ENCODE measurements around the gene PQBP1.
A peak's percentile ranks its signal among the peaks of the same experiment; 100 is the strongest.
"Not testable (repeated sequence)": the region's sequence is repeated elsewhere in the genome, so short reads cannot be mapped to it uniquely, and the experiment has no call there.

PQBP1 gene, protein sequence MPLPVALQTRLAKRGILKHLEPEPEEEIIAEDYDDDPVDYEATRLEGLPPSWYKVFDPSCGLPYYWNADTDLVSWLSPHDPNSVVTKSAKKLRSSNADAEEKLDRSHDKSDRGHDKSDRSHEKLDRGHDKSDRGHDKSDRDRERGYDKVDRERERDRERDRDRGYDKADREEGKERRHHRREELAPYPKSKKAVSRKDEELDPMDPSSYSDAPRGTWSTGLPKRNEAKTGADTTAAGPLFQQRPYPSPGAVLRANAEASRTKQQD
- long read RNA-seq, transcript PQBP1-207 (7 exons, 1,020 nt) = major isoform, 125 of 259 reads
- long read RNA-seq, transcript PQBP1-211 (5 exons, 1,012 nt) = minor isoform, 6 of 259 reads
- long read RNA-seq, transcript PQBP1-216 (7 exons, 938 nt) = minor isoform, 44 of 259 reads
- long read RNA-seq, transcript PQBP1-203 (7 exons, 1,056 nt) = minor isoform, 34 of 259 reads
- long read RNA-seq, partial matches to known transcripts = 6 of 259 reads
- long read RNA-seq, other reads (novel, unspliced or antisense) = 34 of 259 reads

- Histone ChIP-seq H3K27me3 (ENCODE audit: insufficient read depth, poor library complexity, severe bottlenecking) (no peaks in the 10 kb centered on the region), H3K27ac (replicated peaks) (peak within 1 kb of the TSS; percentile 95), H3K4me3 (replicated peaks; ENCODE audit: insufficient read depth, low read length) (peak within 1 kb of the TSS; percentile 79)
- TF ChIP-seq POLR2AphosphoS5 (IDR thresholded peaks at IDR 0.05; ENCODE audit: low read depth) (peak; percentile 88), SPI1 (IDR thresholded peaks at IDR 0.05; ENCODE audit: borderline replicate concordance, low read depth) (peak; percentile 41; the same call in 1 of the 2 replicates), GABPA (IDR thresholded peaks at IDR 0.05; ENCODE audit: low read depth) (no peak), CTCF (IDR thresholded peaks at IDR 0.05; ENCODE audit: insufficient read depth, low read length) (no peak)
- TF ChIP-seq, protein P1, sequence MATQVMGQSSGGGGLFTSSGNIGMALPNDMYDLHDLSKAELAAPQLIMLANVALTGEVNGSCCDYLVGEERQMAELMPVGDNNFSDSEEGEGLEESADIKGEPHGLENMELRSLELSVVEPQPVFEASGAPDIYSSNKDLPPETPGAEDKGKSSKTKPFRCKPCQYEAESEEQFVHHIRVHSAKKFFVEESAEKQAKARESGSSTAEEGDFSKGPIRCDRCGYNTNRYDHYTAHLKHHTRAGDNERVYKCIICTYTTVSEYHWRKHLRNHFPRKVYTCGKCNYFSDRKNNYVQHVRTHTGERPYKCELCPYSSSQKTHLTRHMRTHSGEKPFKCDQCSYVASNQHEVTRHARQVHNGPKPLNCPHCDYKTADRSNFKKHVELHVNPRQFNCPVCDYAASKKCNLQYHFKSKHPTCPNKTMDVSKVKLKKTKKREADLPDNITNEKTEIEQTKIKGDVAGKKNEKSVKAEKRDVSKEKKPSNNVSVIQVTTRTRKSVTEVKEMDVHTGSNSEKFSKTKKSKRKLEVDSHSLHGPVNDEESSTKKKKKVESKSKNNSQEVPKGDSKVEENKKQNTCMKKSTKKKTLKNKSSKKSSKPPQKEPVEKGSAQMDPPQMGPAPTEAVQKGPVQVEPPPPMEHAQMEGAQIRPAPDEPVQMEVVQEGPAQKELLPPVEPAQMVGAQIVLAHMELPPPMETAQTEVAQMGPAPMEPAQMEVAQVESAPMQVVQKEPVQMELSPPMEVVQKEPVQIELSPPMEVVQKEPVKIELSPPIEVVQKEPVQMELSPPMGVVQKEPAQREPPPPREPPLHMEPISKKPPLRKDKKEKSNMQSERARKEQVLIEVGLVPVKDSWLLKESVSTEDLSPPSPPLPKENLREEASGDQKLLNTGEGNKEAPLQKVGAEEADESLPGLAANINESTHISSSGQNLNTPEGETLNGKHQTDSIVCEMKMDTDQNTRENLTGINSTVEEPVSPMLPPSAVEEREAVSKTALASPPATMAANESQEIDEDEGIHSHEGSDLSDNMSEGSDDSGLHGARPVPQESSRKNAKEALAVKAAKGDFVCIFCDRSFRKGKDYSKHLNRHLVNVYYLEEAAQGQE (IDR thresholded peaks at IDR 0.05; ENCODE audit: insufficient replicate concordance, low read depth) = no peak
- DNase-seq (ENCODE audit: low read depth in 1 of 2, low spot score in 1 of 2) = peak; percentile 94
Observed at GRCh38 chrX:48897625-48898306, at the start of gene PQBP1, which contains the start of gene TIMM17B. Gene PQBP1, plus strand, starts transcription at chrX:48897930. Its CDS starts 580 bp downstream, at chrX:48898510. Gene TIMM17B, minus strand, starts transcription at chrX:48897768. Its CDS starts 19 bp downstream, at chrX:48897749.

- DNase-seq (ENCODE audit: low read depth in 1 of 2, low spot score in 1 of 2) = no peak
- Histone ChIP-seq H3K27ac (replicated peaks) (no peak overlapping the region), H3K4me3 (replicated peaks; ENCODE audit: insufficient read depth, low read length) (no peak overlapping the region), H3K27me3 (ENCODE audit: insufficient read depth, poor library complexity, severe bottlenecking) (no peaks in the 10 kb centered on the region)
- TF ChIP-seq POLR2AphosphoS5 (IDR thresholded peaks at IDR 0.05; ENCODE audit: low read depth) = no peak
- no peak for TF ChIP-seq SPI1 (IDR thresholded peaks at IDR 0.05; ENCODE audit: borderline replicate concordance, low read depth)
- TF ChIP-seq CTCF (IDR thresholded peaks at IDR 0.05; ENCODE audit: insufficient read depth, low read length) = no peak
- TF ChIP-seq GABPA (IDR thresholded peaks at IDR 0.05; ENCODE audit: low read depth) = no peak
- TF ChIP-seq, protein P1 (IDR thresholded peaks at IDR 0.05; ENCODE audit: insufficient replicate concordance, low read depth) = no peak
Observed at GRCh38 chrX:48848847-48849246, 48.9 kb upstream of the PQBP1 start.

GRCh38 chrX:48852857-48853256, 44.9 kb upstream of the PQBP1 start:
- H3K27me3 ChIP-seq (ENCODE audit: insufficient read depth, poor library complexity, severe bottlenecking) = no peaks in the 10 kb centered on the region
- TF ChIP-seq SPI1 (IDR thresholded peaks at IDR 0.05; ENCODE audit: borderline replicate concordance, low read depth) (no peak), CTCF (IDR thresholded peaks at IDR 0.05; ENCODE audit: insufficient read depth, low read length) (no peak), GABPA (IDR thresholded peaks at IDR 0.05; ENCODE audit: low read depth) (no peak), POLR2AphosphoS5 (IDR thresholded peaks at IDR 0.05; ENCODE audit: low read depth) (no peak)
- TF ChIP-seq, protein P1 (IDR thresholded peaks at IDR 0.05; ENCODE audit: insufficient replicate concordance, low read depth) = no peak
- no peak for DNase-seq (ENCODE audit: low read depth in 1 of 2, low spot score in 1 of 2)
- no peak overlapping the region for H3K27ac ChIP-seq (replicated peaks)
- H3K4me3 ChIP-seq (replicated peaks; ENCODE audit: insufficient read depth, low read length) = no peak overlapping the region

DNA sequence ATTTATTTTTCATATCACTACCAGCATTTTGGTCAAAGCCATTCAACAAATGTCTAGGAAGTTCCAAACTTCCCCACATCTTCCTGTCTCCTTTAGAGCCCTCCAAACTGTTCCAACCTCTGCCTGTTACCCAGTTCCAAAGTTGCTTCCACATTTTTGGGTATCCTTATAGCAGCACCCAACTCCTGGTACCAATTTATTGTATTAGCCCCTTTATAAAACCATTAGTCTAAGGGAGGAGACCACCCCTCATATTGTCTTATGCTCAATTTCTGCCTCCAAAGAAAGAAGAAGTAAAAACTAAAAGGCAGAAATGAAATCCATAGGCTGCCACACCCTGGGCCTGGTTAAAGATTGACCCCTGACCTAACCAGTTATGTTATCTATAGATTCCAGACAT, 44.2 kb upstream of the PQBP1 start:
- not testable (repeated sequence) for DNase-seq (ENCODE audit: low read depth in 1 of 2, low spot score in 1 of 2); H3K27ac ChIP-seq (replicated peaks); H3K27me3 ChIP-seq (ENCODE audit: insufficient read depth, poor library complexity, severe bottlenecking); H3K4me3 ChIP-seq (replicated peaks; ENCODE audit: insufficient read depth, low read length)
